Stimulated activated naive B cell treated with anti-CD40 and anti-IgM and Interleukin-4, amounts not matched to agents 10 μg/mL and 1 μg/mL and 100 μg/mL, for 72 hours (primary cell): ENCODE results near the gene KLF13.
A peak's percentile ranks its signal among the peaks of the same experiment; 100 is the strongest.

Experiments used
- ATAC-seq, 2 donors: fragments of 150-1000 bp; cut with Tn5 transposase; replicated peaks; 2 replicates each; pipeline ENCODE4 v1.10.0; 2021; ENCODE audit warnings: moderate library complexity in 1 of 2
- DNase-seq: peaks from one replicate; pipeline ENCODE4 v3.0.0; 2021
- H3K27ac Mint-ChIP-seq: one replicate; pipeline ENCODE4 v1.8.0; 2022; ENCODE audit warnings: mild to moderate bottlenecking, mixed read lengths
- H3K27me3 Mint-ChIP-seq, 2 donors: one replicate each; pipeline ENCODE4 v1.8.0; 2022; ENCODE audit warnings: mixed read lengths in 2 of 2
- H3K36me3 Mint-ChIP-seq, 2 donors: one replicate each; pipeline ENCODE4 v1.8.0; 2022; ENCODE audit warnings: mixed read lengths in 2 of 2, mild to moderate bottlenecking in 1 of 2
- H3K4me1 Mint-ChIP-seq, 2 donors: one replicate each; pipeline ENCODE4 v1.8.0; 2022; ENCODE audit warnings: mixed read lengths in 2 of 2, mild to moderate bottlenecking in 1 of 2
- H3K4me3 Mint-ChIP-seq, 2 donors: one replicate each; pipeline ENCODE4 v1.8.0; 2022; ENCODE audit warnings: mild to moderate bottlenecking in 2 of 2, mixed read lengths in 2 of 2, moderate library complexity in 1 of 2
- H3K9me3 Mint-ChIP-seq, 2 donors: one replicate each; pipeline ENCODE4 v1.8.0; 2022; ENCODE audit warnings: mixed read lengths in 2 of 2, mild to moderate bottlenecking in 1 of 2

KLF13 gene

DNA sequence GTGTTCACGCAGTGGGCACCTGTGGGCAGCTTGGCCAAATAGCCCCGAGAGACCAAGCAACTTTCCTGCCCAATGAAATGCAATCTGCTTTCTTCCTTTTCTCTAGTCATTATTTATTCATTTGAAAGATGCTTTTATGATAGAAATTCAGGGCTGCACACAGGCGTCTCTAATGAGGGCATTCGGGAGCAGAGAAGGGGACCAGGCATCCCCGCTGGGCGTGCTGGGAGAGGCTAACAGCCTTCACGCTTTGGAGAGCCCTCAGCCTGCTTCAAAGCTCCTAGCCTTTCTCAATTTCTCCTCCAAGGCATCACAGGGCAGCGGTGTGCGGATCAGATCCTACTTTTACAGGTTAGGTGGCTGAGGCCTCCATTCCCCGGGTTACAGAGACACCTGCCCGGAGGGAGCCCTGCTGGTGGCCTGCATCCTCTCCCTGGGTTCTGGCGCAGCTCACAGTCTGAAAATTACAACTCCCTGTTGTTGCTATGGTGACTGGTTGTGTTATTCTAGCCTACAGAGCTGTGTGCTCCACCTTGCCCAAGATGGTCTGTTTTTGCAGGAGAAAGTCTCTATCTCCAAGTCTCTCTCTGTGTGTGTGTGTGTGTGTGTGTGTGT is 21.8 kb upstream of the KLF13 start:
- Mint-ChIP-seq H3K27me3 (peaks cover 0 to 4% of the 10 kb centered on the region in 2 donors), H3K36me3 (no peaks in the 10 kb centered on the region), H3K9me3 (no peaks in the 10 kb centered on the region), H3K4me1 (peaks cover 33 to 52% of the 10 kb centered on the region in 2 donors), H3K4me3 (no peak overlapping the region), H3K27ac (no peak overlapping the region)
- ATAC-seq (no peak), DNase-seq (no peak)

DNA sequence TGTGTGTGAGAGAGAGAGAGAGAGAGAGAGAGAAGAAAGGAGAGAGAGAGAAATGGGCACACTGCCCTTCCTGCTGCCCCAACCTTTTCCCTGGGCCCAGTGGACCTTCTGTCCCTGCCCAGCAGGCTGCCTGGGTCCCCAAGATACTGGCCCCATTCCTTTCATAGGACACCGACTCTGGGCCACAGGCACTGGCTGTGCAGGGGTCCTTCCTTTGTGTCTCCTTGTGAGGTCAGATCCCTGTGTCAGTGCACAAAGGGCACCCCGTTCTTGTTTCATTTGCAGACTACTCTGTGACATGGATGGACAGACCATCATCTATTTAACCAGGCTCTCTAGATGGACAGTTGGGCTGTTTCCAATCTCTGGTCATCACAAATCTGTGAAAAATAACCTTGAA is 21.3 kb upstream of the KLF13 start:
- ATAC-seq, result no peak
- Mint-ChIP-seq H3K4me3 (no peak overlapping the region), H3K9me3 (no peaks in the 10 kb centered on the region), H3K27me3 (peaks cover 0 to 4% of the 10 kb centered on the region in 2 donors), H3K36me3 (no peaks in the 10 kb centered on the region), H3K27ac (no peak overlapping the region), H3K4me1 (peaks cover 33 to 52% of the 10 kb centered on the region in 2 donors)
- DNase-seq, result no peak

- DNase-seq (no peak), ATAC-seq (no peak)
- Mint-ChIP-seq H3K9me3 (no peaks in the 10 kb centered on the region), H3K27me3 (peaks cover 0 to 4% of the 10 kb centered on the region in 2 donors), H3K4me3 (no peak overlapping the region), H3K4me1 (peaks cover 33 to 48% of the 10 kb centered on the region in 2 donors), H3K36me3 (no peaks in the 10 kb centered on the region), H3K27ac (no peak overlapping the region)
These were observed 20.7 kb upstream of the KLF13 start for GRCh38 chr15:31305796-31306425.

DNA sequence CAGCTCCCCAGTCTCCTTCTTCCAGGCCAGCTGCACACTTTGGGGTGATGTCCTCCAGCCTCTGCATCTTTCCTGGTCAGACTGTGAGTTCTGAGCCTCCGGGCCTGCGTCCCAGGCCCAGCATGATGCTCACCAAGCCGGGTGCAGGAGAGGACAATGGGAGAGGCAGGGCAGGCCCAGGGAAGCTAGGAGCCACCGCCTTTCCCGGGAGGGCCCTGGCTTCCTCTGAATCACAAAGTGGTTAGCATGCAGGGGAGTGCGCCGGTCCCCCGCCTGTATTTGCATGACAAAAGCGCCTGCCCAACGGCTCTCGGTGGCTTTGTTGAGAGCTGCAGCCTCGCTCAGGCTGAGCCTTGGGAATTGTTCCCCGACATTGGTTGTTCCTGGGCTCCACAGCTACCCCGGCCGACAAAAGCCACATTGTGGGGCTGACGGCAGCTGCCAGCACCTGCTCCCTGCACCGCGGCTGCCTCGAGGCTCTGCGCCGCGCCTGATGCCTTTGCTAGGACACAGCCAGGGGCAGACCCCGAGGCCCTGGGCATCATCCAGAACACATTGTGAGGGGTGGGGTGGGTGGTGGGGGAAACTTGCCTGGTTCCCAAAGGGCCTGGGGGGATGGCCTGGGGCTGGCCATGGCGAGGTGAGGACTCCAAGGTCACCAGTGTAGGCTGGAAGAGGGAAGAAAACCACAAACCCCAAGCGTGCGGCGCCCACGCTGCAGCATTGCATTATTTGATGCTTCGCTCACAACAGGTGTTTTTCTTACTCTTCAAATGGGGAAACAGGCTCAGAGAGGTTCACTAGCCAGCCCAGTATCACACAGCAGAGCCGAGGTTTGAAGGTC is 20.0 kb upstream of the KLF13 start:
- Mint-ChIP-seq H3K36me3 (no peaks in the 10 kb centered on the region), H3K27me3 (peaks cover 0 to 4% of the 10 kb centered on the region in 2 donors), H3K4me1 (peaks cover 28 to 40% of the 10 kb centered on the region in 2 donors), H3K4me3 (no peak overlapping the region), H3K9me3 (no peaks in the 10 kb centered on the region), H3K27ac (no peak overlapping the region)
- no peak for DNase-seq
- no peak for ATAC-seq

GRCh38 chr15:31307270-31308184 is 19.1 kb upstream of the KLF13 start:
- H3K36me3 Mint-ChIP-seq, result no peaks in the 10 kb centered on the region
- H3K4me1 Mint-ChIP-seq, result peaks cover 21 to 31% of the 10 kb centered on the region in 2 donors
- no peak for ATAC-seq
- peaks cover 0 to 4% of the 10 kb centered on the region in 2 donors for H3K27me3 Mint-ChIP-seq
- no peaks in the 10 kb centered on the region for H3K9me3 Mint-ChIP-seq
- no peak for DNase-seq
- no peak overlapping the region for H3K4me3 Mint-ChIP-seq
- H3K27ac Mint-ChIP-seq, result no peak overlapping the region

DNA sequence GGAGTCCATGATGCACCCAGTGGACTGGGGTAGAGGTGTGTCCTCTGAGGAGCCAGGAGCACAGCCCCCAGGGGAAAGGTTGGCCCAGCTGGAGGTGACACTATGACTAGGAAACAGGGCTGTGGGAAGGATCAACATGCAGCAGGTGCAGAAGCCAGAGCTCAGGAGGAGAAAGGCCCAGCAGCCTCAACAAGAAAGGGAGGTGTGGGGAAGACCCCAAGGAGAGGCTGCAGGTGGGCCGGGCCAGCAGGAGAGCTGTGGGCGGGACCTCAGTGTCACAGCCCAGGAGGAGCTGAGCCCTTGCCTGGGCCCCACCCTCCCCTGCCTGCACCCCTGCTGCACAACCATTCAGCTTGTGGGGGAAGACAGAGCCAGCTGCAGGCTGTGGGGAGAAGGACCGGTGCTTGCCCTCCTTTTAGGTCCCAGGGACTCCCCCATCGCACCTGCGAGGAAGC is 18.4 kb upstream of the KLF13 start:
- Mint-ChIP-seq H3K27me3 (peaks cover 0 to 4% of the 10 kb centered on the region in 2 donors), H3K36me3 (no peaks in the 10 kb centered on the region), H3K4me3 (no peak overlapping the region), H3K9me3 (no peaks in the 10 kb centered on the region), H3K27ac (peak overlapping the region; percentile 47), H3K4me1 (peaks cover 17 to 25% of the 10 kb centered on the region in 2 donors)
- ATAC-seq, result peak; percentile 86
- no peak for DNase-seq

GRCh38 chr15:31309893-31310606 is 16.6 kb upstream of the KLF13 start:
- Mint-ChIP-seq H3K27ac (no peak overlapping the region), H3K27me3 (peaks cover 0 to 4% of the 10 kb centered on the region in 2 donors), H3K36me3 (no peaks in the 10 kb centered on the region), H3K9me3 (no peaks in the 10 kb centered on the region), H3K4me1 (peaks cover 13 to 24% of the 10 kb centered on the region in 2 donors), H3K4me3 (no peak overlapping the region)
- DNase-seq, result no peak
- ATAC-seq, result no peak

DNA sequence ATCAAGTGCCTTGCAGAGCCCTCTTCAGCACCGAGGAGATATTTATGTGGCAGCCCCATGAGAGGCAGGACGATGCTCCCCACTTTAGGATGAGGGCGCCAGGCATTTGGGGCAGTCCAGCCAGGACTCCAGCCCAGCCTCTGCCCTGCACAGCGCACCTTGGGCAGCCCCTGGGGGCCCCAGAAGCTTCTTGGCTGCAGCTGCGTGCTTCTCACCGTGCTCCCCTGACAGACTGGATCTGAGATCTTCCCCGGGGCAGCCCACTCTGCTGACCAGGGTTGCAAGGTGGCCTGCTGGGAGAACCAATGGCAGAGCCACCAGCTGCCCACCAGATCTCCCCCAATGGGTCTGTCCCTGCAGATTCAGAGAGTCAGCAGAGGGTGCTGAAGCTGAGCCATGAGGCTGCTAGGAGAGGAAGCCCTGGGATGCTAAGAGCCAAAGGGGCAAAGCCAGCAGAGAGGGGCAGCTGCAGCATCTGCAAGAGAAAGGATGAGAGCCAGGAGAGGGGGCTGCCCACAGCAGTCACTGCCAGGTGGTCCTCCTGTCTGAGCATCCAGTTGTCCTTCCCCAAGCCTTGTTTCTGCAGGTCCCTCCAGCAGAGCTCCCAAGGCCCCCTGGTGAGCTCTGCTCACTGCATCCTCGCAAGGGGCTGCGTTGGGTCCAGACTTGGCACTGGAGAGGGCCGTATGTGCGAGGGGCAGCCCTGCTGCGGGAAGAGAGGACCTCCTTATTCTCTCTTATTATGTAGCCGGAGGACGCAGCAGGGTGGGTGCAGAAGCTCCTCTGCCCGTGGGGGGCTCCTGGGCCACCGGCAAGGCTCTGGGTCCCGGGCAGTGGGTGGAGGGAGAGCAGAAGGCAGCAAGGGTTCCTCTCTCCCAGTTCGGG is 14.7 kb upstream of the KLF13 start:
- Mint-ChIP-seq H3K4me1 (peaks cover 14 to 32% of the 10 kb centered on the region in 2 donors), H3K36me3 (no peaks in the 10 kb centered on the region), H3K4me3 (no peak overlapping the region), H3K27ac (no peak overlapping the region), H3K9me3 (no peaks in the 10 kb centered on the region), H3K27me3 (peaks cover 0 to 4% of the 10 kb centered on the region in 2 donors)
- ATAC-seq (no peak), DNase-seq (no peak)

DNA sequence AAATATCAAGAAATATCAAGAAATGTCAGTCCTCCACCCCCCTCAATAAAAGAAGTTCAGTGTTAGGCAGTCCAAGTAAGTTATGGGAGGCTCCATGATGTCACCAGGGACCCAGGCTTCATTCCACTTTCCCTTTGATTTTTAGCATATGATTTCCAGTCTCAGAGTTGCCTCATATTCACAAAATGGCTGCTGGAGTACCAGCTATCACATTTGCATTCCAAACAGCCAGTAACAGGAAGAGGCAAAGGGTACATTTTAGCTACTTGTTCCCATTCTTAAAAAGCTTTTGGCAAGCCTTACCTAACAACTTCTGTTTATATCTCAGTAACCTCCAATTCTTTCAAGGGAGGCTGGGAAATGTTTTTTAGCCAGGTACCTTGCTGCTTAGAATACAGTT is 13.4 kb upstream of the KLF13 start:
- H3K36me3 Mint-ChIP-seq, result no peaks in the 10 kb centered on the region
- H3K27ac Mint-ChIP-seq, result no peak overlapping the region
- DNase-seq (no peak), ATAC-seq (no peak)
- H3K4me3 Mint-ChIP-seq, result no peak overlapping the region
- no peaks in the 10 kb centered on the region for H3K9me3 Mint-ChIP-seq
- H3K27me3 Mint-ChIP-seq, result peaks cover 0 to under 1% of the 10 kb centered on the region in 2 donors
- H3K4me1 Mint-ChIP-seq, result peaks cover 6 to 19% of the 10 kb centered on the region in 2 donors

GRCh38 chr15:31314380-31314779 is 12.3 kb upstream of the KLF13 start:
- Mint-ChIP-seq H3K27me3 (no peaks in the 10 kb centered on the region), H3K27ac (no peak overlapping the region), H3K9me3 (no peaks in the 10 kb centered on the region), H3K4me3 (no peak overlapping the region), H3K4me1 (peaks cover 5 to 17% of the 10 kb centered on the region in 2 donors), H3K36me3 (no peaks in the 10 kb centered on the region)
- ATAC-seq, result no peak
- DNase-seq, result no peak

- Mint-ChIP-seq H3K27ac (no peak overlapping the region), H3K9me3 (no peaks in the 10 kb centered on the region), H3K4me1 (peaks cover 14 to 28% of the 10 kb centered on the region in 2 donors), H3K4me3 (no peak overlapping the region), H3K27me3 (no peaks in the 10 kb centered on the region), H3K36me3 (no peaks in the 10 kb centered on the region)
- no peak for ATAC-seq
- no peak for DNase-seq
These were observed 10.4 kb upstream of the KLF13 start for GRCh38 chr15:31316135-31316795.

- H3K27me3 Mint-ChIP-seq, result no peaks in the 10 kb centered on the region
- DNase-seq (no peak), ATAC-seq (no peak)
- H3K4me1 Mint-ChIP-seq, result peaks cover 14 to 28% of the 10 kb centered on the region in 2 donors
- no peak overlapping the region for H3K27ac Mint-ChIP-seq
- H3K4me3 Mint-ChIP-seq, result no peak overlapping the region
- no peaks in the 10 kb centered on the region for H3K36me3 Mint-ChIP-seq
- H3K9me3 Mint-ChIP-seq, result no peaks in the 10 kb centered on the region
These were observed 9.6 kb upstream of the KLF13 start for GRCh38 chr15:31317017-31317416.
